Renal cortex interstitium (tissue), 11 donors: ENCODE data around the gene MORN1. TPM values are rescaled to one million over a fixed set of nuclear protein-coding genes. Genes with fewer than 3 reads are reported as not detected.

Experiments used
- DNase-seq, 11 donors: peaks; one replicate each; pipeline ENCODE4 v3.0.0-alpha.2; 2013; ENCODE audit warnings: low read depth in 9 of 11, low spot score in 4 of 11; ENCODE audit errors: extremely low read depth in 1 of 11
- polyA plus RNA-seq, 3 donors: library from polyadenylated mRNA; unstranded; fragments of 120-200 nt; gene quantifications; one replicate each; pipeline ENCODE4 v1.2.1, GENCODE V29; 2013; ENCODE audit not compliant: insufficient read length in 3 of 3

The MORN1 gene
- polyA plus RNA-seq, 3 donors, result 11.8 to 19.5 (median 15.5) TPM

- DNase-seq, result no peak
Measured at GRCh38 chr1:2428490-2428889, 37.1 kb upstream of the MORN1 start.

DNA sequence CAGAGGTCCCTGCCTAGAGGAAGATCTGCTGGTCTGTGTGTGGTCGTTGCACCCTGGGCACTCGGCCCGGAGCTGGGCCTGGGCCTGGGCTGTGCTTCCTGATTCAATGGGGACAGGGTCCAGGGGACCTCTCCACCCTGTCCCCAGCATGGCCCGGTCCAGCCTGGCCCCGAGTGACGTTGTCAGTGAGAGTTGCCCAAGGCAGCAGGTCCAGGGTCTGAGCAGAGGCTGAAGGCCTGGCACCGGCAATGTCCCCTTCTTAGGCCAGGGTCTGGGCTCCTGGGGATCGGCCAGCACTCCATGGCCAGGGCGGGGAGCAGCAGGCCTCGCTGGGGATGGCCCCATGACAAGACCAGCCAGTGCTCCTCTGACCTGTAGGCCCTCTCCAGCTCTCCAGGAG, 36.6 kb upstream of the MORN1 start:
- no peak for DNase-seq

DNA sequence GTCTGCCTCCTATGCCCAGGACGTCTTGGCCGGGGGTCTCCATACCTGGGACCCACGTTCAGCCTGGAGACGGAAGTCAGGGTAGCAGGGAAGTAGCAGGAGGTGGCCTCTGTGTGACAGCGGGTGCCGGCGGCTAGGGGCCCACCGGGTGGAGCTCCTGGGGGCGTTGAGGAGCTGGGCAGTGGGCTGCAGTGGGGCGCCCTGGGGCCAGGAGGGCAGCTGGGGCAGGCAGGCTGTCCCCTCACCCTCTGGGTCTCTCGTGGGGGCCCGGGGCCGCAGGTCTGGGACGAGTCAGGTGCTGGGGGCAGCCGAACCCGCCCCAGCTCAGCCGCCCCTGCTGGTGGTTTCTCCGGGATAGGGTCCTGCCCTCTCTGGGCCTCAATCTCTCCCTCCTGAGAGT, 35.7 kb upstream of the MORN1 start:
- DNase-seq, result no peak

DNA sequence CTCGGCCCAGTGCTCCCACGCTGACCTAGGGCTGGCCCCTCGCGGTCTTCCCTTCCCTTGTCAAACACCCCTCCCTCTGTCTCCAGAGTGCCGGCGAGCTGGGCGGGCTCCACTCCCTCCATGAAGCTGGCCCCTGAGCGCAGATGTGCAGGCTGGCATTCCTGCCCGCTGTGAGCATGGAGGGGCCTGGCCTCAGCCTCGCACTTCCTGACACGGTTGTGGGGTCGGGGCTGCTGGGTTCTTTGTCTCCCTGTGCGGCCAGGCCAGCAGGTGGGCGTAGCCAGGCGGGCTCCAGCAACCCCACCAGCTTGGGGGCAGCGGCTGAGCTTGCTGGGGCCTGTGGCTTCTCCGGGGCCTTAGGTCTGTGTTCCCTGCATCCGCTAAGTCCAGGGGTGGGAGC, 35.2 kb upstream of the MORN1 start:
- DNase-seq, result no peak

DNA sequence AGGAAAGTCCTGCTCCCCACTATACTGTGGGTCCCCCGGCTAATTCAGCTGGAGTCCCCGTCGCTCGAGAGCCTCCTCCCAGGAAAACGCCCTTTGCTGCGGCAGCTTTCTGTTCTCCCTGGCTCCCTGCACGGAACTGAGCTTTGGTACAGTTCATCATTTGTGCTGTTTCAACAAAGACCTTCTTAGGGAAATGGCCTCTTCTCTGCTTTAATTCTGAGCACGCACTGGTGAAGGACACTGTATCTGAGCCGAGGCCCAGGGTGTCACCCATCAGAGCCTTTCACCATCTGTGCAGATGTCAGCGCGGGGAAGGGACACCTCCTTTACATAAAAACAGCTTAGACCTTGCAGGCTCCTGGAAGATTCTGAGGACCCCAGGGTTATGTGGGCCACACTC, 34.5 kb upstream of the MORN1 start:
- no peak for DNase-seq

- DNase-seq, result no peak
Measured at GRCh38 chr1:2422523-2422922, 31.2 kb upstream of the MORN1 start.

- no peak for DNase-seq
Measured at GRCh38 chr1:2419416-2419815, 28.1 kb upstream of the MORN1 start.

DNA sequence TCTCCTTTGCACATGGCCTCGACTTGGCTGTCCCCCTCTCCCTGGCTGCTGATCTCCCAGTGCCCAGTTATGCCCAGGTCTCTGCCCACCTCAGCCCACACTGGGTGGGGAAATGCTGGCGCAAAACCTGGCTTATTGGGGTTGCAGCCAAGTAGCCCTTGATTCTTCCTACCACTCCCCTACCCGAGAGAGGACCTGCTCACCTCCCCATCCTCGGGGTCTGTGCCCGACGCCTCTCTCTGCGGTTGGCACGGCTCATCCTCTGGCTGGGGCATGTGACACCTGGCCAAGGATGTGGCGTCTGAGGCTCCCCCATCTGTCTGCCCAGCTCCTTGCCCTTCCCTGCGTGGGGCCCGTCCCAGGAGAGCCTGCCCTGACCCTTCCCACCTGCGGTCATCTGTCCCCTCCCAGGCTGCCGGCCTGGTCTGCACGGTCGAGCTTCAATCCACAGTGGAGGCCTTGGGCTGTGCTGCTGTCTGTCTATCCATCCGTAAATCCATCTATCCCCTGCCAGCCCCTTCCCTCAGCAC, 27.5 kb upstream of the MORN1 start:
- DNase-seq, result no peak

DNA sequence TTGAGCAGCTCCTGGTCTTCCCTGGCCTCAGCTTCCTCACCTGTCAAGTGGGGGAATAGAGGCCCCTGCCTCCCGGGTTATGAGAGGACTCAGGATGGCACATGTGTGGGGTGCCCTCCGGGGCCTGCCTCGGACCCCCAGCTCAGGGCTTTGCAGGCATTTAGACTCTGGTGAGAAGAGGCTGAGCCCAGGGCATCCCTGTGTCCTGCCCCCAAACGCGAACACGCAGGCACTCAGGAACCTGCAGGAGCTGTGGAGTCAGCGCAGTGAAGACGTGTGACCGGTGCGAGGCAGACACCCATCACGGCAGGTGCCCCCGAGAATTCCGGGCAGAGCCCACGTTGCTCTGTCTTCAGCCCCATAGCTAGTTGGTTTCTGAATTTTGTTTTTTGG, 26.5 kb upstream of the MORN1 start:
- DNase-seq, result no peak

- no peak for DNase-seq
Measured at GRCh38 chr1:2417083-2417832, 25.9 kb upstream of the MORN1 start.

- DNase-seq, result peak in 1 of 11 donors; percentile 50
Measured at GRCh38 chr1:2416403-2416802, 25.0 kb upstream of the MORN1 start.

- no peak for DNase-seq
Measured at GRCh38 chr1:2415801-2416208, 24.5 kb upstream of the MORN1 start.

DNA sequence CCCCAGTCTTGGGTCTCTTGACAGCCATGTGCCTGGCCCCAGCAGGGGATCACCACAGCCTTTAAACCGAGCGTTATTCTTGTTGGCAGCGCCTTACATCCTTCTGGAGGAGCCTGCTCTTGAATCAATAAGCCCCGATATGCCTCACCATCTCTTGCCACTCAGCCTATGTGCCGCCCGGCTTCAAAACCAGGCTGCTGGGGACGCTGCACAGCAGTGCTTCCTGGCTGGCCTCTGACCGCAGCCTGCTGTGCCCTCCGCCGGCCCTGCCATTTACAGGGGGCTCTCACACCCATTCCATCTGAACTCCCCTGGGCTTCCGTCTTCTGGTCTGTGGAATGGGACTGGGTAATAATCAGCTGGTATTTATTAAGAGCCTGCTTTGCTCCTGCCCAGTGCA, 24.0 kb upstream of the MORN1 start:
- no peak for DNase-seq

- peak in 5 of 11 donors; percentile 39 to 59 (median 45) for DNase-seq
Measured at GRCh38 chr1:2414297-2414958, 23.1 kb upstream of the MORN1 start.

DNA sequence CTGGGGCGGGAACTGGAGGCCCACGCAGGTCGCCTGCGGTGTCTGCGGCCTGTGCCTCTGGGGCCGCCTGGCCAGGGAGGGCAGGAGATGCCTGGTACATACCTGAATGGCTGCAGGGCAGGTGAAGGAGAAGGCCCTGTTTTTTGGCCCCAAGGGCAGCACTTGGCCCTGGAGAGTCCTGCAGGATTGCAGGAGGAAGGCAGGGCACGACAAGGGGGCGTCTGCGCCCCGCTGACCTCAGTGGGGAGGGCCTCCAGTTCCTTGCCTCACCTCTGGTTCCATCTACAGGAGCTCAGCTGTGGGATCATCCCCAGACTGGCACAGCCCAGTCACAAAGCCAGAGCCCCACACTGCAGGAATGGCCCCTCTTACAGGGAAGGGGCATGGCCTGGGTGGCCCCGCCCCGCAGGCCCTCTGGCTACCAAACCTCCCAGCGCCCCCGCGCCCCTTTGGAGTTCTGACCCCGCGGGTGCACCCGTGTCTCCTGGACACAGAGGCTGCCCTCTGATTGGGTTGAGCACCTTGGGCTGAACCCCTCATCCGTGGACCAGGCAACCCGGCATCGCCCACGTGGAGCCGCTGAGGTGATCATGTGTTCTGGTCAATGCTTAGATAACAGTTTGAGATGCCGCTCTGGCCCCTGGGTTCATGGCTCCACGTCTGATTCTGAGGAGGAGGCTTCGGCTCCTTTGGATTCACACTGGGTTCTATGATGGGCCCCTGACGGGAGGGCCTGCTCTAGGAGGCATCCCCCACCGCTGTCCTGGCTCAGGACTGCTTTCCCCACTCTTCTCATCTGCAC, 22.3 kb upstream of the MORN1 start:
- DNase-seq, result no peak

DNA sequence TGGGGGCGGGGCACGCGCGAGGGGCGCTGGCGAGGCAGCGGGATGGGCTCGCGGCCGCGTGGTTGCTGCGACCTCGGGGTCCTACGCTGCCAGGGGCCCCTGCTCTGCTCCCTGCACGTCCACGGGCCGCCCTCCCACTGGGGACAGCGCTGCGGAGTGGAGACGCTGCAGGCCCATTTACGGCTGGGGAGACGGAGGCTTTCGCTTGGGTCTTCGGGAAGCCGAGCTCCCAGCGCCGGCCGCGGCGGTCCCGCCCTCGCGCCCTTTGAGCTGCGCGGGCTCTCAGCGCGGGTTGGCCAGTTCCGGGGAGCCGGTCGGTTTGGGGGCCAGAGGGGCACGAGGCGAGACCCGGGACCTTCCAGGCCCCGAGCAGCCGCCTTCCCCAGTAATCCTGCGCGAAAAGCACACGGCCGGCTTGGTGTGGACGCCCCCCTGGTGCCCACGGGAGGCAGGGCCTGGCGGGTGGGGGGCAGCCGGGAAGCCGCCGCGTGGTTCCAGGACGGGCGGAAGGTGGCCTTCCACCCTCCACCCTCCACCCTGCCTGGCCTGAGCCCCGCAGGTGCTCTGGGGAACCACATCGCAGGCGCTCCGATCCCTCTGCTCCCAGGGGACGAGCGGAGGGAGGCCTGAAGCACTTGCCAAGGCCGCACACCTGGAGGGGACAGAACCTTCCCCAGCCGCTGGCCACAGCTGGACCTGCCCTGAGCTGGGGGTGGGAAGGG, 21.6 kb upstream of the MORN1 start:
- peak in 1 of 11 donors; percentile 38 for DNase-seq

DNA sequence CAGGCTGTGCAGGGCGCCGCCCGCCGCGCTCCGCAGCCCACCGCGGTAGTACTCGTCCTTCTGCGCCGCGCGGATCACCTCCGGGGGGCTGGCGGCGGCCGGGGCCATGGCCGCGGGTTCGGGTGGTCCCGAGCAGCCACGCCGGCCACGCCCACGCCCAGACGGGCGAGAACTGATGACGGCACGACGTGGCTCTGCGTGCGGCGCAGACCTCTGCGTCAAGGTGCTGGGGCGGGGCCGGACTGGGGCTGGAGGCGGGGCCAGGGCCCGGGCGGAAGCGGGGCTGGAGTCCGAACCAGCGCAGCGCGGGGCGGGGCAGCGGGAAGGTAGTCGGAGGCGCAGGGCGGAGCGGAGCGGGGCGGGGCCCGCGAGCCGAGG, 21.0 kb upstream of the MORN1 start, which contains the start of gene PEX10:
Gene PEX10 (minus strand): TSS at position 170 of the 378 bp plus-strand sequence. CDS start 62 bp downstream, at position 108.
- DNase-seq, result peak; percentile 81 to 97 (median 94)

DNA sequence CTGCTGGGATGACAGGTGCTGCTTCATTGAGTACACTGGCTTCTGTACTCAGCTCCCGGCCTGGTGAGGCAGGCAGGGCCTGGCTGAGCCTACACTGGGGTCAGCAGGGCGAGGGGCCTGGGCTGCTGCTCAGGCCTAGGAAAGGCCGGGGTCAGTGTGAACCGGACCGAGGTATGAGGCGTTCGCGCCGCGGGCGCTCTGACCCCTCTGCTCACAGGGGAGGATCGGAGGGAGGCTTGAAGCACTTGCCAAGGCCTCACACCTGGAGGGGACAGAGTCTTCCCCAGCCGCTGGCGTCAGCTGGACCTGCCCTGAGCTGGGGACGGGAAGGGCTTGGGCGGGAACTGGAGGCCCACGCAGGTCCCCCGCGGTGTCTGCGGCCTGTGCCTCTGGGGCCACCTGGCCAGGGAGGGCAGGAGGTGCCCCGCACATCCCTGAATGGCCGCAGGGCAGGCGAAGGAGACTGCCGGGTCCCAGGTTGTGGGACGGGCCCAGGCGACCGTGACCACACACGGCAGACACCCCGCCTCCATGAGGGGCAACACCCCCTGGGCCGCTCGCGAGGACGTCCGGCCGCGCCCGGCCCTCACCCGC, 20.5 kb upstream of the MORN1 start:
- no peak for DNase-seq

DNA sequence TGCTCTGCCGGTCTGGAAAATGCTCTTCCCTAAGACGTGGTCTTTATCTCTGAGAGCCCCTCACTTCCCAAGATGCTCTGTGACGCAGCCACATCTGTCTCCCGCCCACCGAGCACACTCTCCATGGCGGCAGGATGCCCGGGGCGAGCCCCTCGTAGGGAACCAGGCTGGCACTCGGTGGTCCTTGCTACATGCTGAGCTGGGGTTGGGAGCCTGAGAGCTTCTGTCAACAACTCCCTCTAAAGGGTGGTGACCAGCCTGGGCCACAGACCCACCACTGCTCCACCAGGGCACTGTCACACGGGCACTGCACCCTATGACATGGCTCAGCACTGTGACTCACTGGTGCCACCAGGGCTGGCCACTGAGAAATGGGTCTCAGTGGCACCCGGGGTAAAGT, 18.4 kb upstream of the MORN1 start:
- DNase-seq, result no peak
